Smooth muscle cell (in vitro differentiated cells): Measurements from ENCODE around the gene LDLRAD4. TPM values are rescaled to one million over a fixed set of nuclear protein-coding genes. Genes with fewer than 3 reads are reported as not detected.

Experiments used
- DNase-seq: peaks from one replicate; lab custom pipeline; 2025; ENCODE audit not compliant: unreplicated experiment; lab: John Stamatoyannopoulos, UW
- H2AFZ ChIP-seq: fragments of 200-600 bp; sonication (generic); 2 replicates; pipeline ENCODE4 v1.6.0; 2016; ENCODE audit warnings: antibody characterized with exemption, low read depth, mild to moderate bottlenecking
- H3F3A ChIP-seq: fragments of 200-600 bp; sonication (generic); 2 replicates; pipeline ENCODE4 v1.6.0; 2017; ENCODE audit warnings: antibody characterized with exemption, low read depth
- H3K27ac ChIP-seq: fragments of 200-600 bp; sonication (generic); 2 replicates; pipeline ENCODE4 v1.5.1; 2016; ENCODE audit warnings: low read depth, mild to moderate bottlenecking
- H3K27me3 ChIP-seq: fragments of 200-600 bp; sonication (generic); 2 replicates; pipeline ENCODE4 v1.6.1; 2016; ENCODE audit warnings: low read depth, mild to moderate bottlenecking
- H3K36me3 ChIP-seq: fragments of 200-600 bp; sonication (generic); 2 replicates; pipeline ENCODE4 v1.5.1; 2016; ENCODE audit warnings: low read depth
- H3K4me1 ChIP-seq: fragments of 200-600 bp; sonication (generic); 2 replicates; pipeline ENCODE4 v1.5.1; 2016; ENCODE audit warnings: low read depth
- H3K4me2 ChIP-seq: fragments of 200-600 bp; sonication (generic); 2 replicates; pipeline ENCODE4 v1.6.0; 2016; ENCODE audit warnings: mild to moderate bottlenecking
- H3K4me3 ChIP-seq: fragments of 200-600 bp; sonication (generic); 2 replicates; pipeline ENCODE4 v1.5.1; 2016; ENCODE audit warnings: mild to moderate bottlenecking
- H3K79me2 ChIP-seq: fragments of 200-600 bp; sonication (generic); 2 replicates; pipeline ENCODE4 v1.6.0; 2016; ENCODE audit warnings: low read depth, mild to moderate bottlenecking
- H3K9ac ChIP-seq: fragments of 200-600 bp; sonication (generic); 2 replicates; pipeline ENCODE4 v1.6.0; 2016; ENCODE audit warnings: low read depth
- H3K9me3 ChIP-seq: fragments of 200-600 bp; sonication (generic); replicated peaks from 2 replicates; pipeline ENCODE4 v1.5.1; 2016; ENCODE audit warnings: low read depth
- H4K20me1 ChIP-seq: fragments of 200-600 bp; sonication (generic); 2 replicates; pipeline ENCODE4 v1.6.0; 2016; ENCODE audit warnings: low read depth
- CTCF ChIP-seq: fragments of 200-600 bp; sonication (generic); IDR thresholded peaks from 2 replicates; pipeline ENCODE4 v1.5.1; 2017; ENCODE audit warnings: borderline replicate concordance, mild to moderate bottlenecking, antibody characterized with exemption; ENCODE audit not compliant: insufficient read depth, poor library complexity, severe bottlenecking
- WGBS: methylation state at CpG from one replicate; pipeline ENCODE4 v1.1.7; 2016; ENCODE audit warnings: low lambda C conversion rate; 5-methylcytosine and 5-hydroxymethylcytosine counted together
- polyA plus RNA-seq: library from polyadenylated mRNA; unstranded; fragments of >200 nt; fragmentation: Nextera tagmentation; extraction: Ambion mirVana; gene quantifications from 2 replicates; pipeline ENCODE4 v1.2.1, GENCODE V29; 2016
- total RNA-seq: library from RNA; depleted of rRNA; stranded (reverse); fragments of >200 nt; gene quantifications from 2 replicates; pipeline ENCODE4 v1.2.3, GENCODE V29; 2014

LDLRAD4 gene
- total and polyA plus RNA-seq, 2 experiments from 2014 or later = 36.2 to 48.3 TPM

- Histone ChIP-seq H3K9me3 (no peaks in the 10 kb centered on the region), H3K4me2 (no peak overlapping the region), H3K79me2 (peaks cover 6% of the 10 kb centered on the region), H3K27ac (no peak overlapping the region), H3K36me3 (no peaks in the 10 kb centered on the region), H3K27me3 (no peaks in the 10 kb centered on the region), H3K9ac (no peak overlapping the region), H2AFZ (no peak overlapping the region), H3F3A (no peaks in the 10 kb centered on the region), H3K4me3 (no peak overlapping the region), H4K20me1 (peaks cover 61% of the 10 kb centered on the region), H3K4me1 (no peaks in the 10 kb centered on the region)
- WGBS = 82% methylated on average over 10 of the region's 10 CpGs
- TF ChIP-seq CTCF = no peak
- no peak for DNase-seq
These were observed 404.8 kb downstream of the LDLRAD4 start for GRCh38 chr18:13623348-13623747.

- no peaks in the 10 kb centered on the region for H3K4me1 ChIP-seq
- no peak overlapping the region for H3K9ac ChIP-seq
- no peak for DNase-seq
- H3K27me3 ChIP-seq = no peaks in the 10 kb centered on the region
- H3K27ac ChIP-seq = no peak overlapping the region
- H3F3A ChIP-seq = no peaks in the 10 kb centered on the region
- TF ChIP-seq CTCF = no peak
- H3K4me3 ChIP-seq = no peak overlapping the region
- peaks cover 56% of the 10 kb centered on the region for H4K20me1 ChIP-seq
- H3K4me2 ChIP-seq = no peak overlapping the region
- H3K79me2 ChIP-seq = peaks cover under 1% of the 10 kb centered on the region
- H3K36me3 ChIP-seq = no peaks in the 10 kb centered on the region
- no peak overlapping the region for H2AFZ ChIP-seq
- 95% methylated on average over 10 of the region's 13 CpGs for WGBS
- H3K9me3 ChIP-seq = no peaks in the 10 kb centered on the region
These were observed 405.3 kb downstream of the LDLRAD4 start for GRCh38 chr18:13623871-13624270.

- H4K20me1 ChIP-seq = peaks cover 54% of the 10 kb centered on the region
- TF ChIP-seq CTCF = no peak
- H3K4me2 ChIP-seq = no peak overlapping the region
- H3K4me1 ChIP-seq = no peaks in the 10 kb centered on the region
- no peaks in the 10 kb centered on the region for H3K9me3 ChIP-seq
- no peak for DNase-seq
- H3K36me3 ChIP-seq = no peaks in the 10 kb centered on the region
- no peak overlapping the region for H2AFZ ChIP-seq
- no peaks in the 10 kb centered on the region for H3F3A ChIP-seq
- H3K4me3 ChIP-seq = no peak overlapping the region
- H3K79me2 ChIP-seq = no peaks in the 10 kb centered on the region
- no peak overlapping the region for H3K9ac ChIP-seq
- 92% methylated on average over 11 of the region's 11 CpGs for WGBS
- no peak overlapping the region for H3K27ac ChIP-seq
- H3K27me3 ChIP-seq = no peaks in the 10 kb centered on the region
These were observed 406.1 kb downstream of the LDLRAD4 start for GRCh38 chr18:13624563-13625237.

GRCh38 chr18:13625355-13625754 is 406.8 kb downstream of the LDLRAD4 start:
- Histone ChIP-seq H3K36me3 (no peaks in the 10 kb centered on the region), H3K4me2 (no peak overlapping the region), H3K27me3 (no peaks in the 10 kb centered on the region), H4K20me1 (peaks cover 52% of the 10 kb centered on the region), H3F3A (no peaks in the 10 kb centered on the region), H2AFZ (no peak overlapping the region), H3K9ac (no peak overlapping the region), H3K9me3 (no peaks in the 10 kb centered on the region), H3K4me3 (no peak overlapping the region), H3K79me2 (no peaks in the 10 kb centered on the region), H3K4me1 (no peaks in the 10 kb centered on the region), H3K27ac (no peak overlapping the region)
- TF ChIP-seq CTCF = no peak
- no peak for DNase-seq
- WGBS = 96% methylated on average over 6 of the region's 10 CpGs
